Esophagus muscularis mucosa (tissue), 2 donors: ENCODE results near the gene IGLL5.

Experiments used
- POLR2A ChIP-seq: fragments of 450-650 bp; IDR thresholded peaks from one replicate; pipeline ENCODE4 v1.6.1; 2017; ENCODE audit warnings: antibody characterized with exemption, moderate library complexity, mild to moderate bottlenecking, low read depth
- POLR2AphosphoS5 ChIP-seq, 2 donors: sonication (generic); formaldehyde crosslinking; IDR thresholded peaks; one replicate each; pipeline ENCODE4 v1.6.1; 2017; ENCODE audit warnings: antibody characterized with exemption in 2 of 2

GRCh38 chr22:22926370-22927195, 39.0 kb downstream of the IGLL5 start:
- TF ChIP-seq POLR2A, result no peak
- no peak for TF ChIP-seq POLR2AphosphoS5 (IDR thresholded peaks at IDR 0.05)
